HL-60/S4 treated with phorbol 12-myristate 13-acetate at 8.2 ng/mL for 4 days and 3 days (cell line): ENCODE data around the gene RESP18.

Experiments used
- in situ Hi-C: fragments of 300-500 bp; cut with MboI; formaldehyde crosslinking; loops from 2 replicates; pipeline ENCODE4 v1.15.0; 2022; ENCODE audit warnings: low sequenced_read_pairs

RESP18 gene

DNA sequence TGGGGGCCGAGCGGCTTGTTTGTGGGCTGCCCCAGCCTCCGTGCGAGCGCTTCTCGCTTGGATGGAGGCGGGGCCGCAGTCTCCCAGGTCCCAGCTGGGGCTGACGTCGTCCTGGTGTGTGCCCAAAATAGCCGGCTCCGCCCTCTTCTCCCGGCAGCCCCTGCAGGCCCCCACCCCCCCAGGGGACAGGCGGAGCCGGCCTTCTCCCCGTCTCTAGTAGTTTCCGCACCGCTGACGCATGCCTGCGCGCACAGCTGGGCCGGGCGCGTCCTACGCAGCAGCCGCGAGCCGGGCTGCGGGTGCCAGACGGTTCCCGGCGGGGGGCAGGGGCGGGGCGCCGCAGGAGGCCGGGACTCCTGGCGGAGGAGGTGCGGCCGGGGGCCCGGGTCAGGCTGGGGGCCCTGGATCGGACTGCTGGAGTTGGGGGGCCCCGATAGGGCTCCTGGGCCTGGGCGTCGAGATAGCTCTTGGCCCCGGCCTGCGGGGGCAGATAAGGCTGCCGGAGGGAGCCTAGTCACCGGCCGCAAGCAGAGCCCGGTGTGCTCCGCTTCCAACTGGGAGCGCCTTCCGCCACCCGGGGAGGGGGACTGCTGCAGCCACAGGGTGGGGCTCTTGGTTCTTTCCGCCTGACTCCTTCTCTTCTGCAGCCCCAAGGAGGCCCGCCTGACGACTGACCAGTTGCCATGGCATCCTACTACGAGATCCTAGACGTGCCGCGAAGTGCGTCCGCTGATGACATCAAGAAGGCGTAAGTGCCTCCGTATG is 53.2 kb downstream of the RESP18 start, which contains the start of gene DNAJB2:
Gene DNAJB2, plus strand, starts transcription at position 216 of the 765 bp plus-strand sequence. Its CDS starts 468 bp downstream, at position 684.
- in situ Hi-C loops = no loop called here

GRCh38 chr2:219278655-219279150 is 53.8 kb downstream of the RESP18 start:
- in situ Hi-C loops = no loop called here

GRCh38 chr2:219277703-219278654 is 54.6 kb downstream of the RESP18 start:
- in situ Hi-C loops = no loop called here
